Measurements from ENCODE around the gene MIER1. TPM values are rescaled to one million over a fixed set of nuclear protein-coding genes. Genes with fewer than 3 reads are reported as not detected.

MIER1 gene
- total RNA-seq, 1 experiment from 2014 or later = 28.7 TPM

GRCh38 chr1:66917476-66917875 lies 7.3 kb upstream of the MIER1 start:
- Histone ChIP-seq H3K27ac (ENCODE audit: low read depth, low read length) (no peak overlapping the region), H3K9ac (ENCODE audit: low read length) (no peak overlapping the region), H3K4me2 (ENCODE audit: low read length) (no peak overlapping the region), H3K9me3 (ENCODE audit: control insufficient read depth in 1 of 2, insufficient read depth in 1 of 2, low read depth in 1 of 2, low read length in 2 of 2) (no peaks in the 10 kb centered on the region), H4K20me1 (ENCODE audit: insufficient read depth) (no peaks in the 10 kb centered on the region), H3K4me3 (replicated peaks in 1 of 2; ENCODE audit: low read depth in 1 of 2, low read length in 2 of 2) (no peak overlapping the region), H3K4me1 (ENCODE audit: control insufficient read depth in 1 of 2, insufficient read depth in 2 of 2, low read length in 2 of 2) (peaks cover 0 to 3% of the 10 kb centered on the region in 2 experiments; a peak in 1 of 4 replicates), H3K27me3 (ENCODE audit: insufficient read depth, low read length) (no peaks in the 10 kb centered on the region), H2AFZ (ENCODE audit: low read depth, low read length, poor library complexity, severe bottlenecking) (no peak overlapping the region), H3K36me3 (ENCODE audit: control insufficient read depth in 1 of 2, insufficient read depth in 2 of 2, low read length in 2 of 2) (no peaks in the 10 kb centered on the region), H3K9me2 (ENCODE audit: insufficient read depth) (no peaks in the 10 kb centered on the region), H3K79me2 (ENCODE audit: insufficient read depth, low read length) (peaks cover 3% of the 10 kb centered on the region; the same call in 1 of the 2 replicates)
- TF ChIP-seq TCF7L2 (IDR thresholded peaks at IDR 0.05; ENCODE audit: borderline replicate concordance, extremely low read depth, insufficient read depth, insufficient read length) (no peak), ZFX (IDR thresholded peaks at IDR 0.05) (no peak), JUND (IDR thresholded peaks at IDR 0.05) (no peak), EZH2phosphoT487 (IDR thresholded peaks at IDR 0.05; ENCODE audit: borderline replicate concordance) (no peak), ELF1 (IDR thresholded peaks at IDR 0.05; ENCODE audit: borderline replicate concordance, low read depth) (no peak)
- intact Hi-C loops (cut with micrococcal nuclease) = no loop called here
- no peak for ATAC-seq
- ChIA-PET POLR2A (no interaction called here), CTCF (interaction anchor here (0.6 kb wide), 1 partner anchor 53 kb away, joined by 3 read pairs; no protein-coding TSS in a partner anchor), RAD21 (ENCODE audit: low non-redundant PET in 1 of 2, low total read pairs in 2 of 2, uncharacterized antibody in 2 of 2, unreplicated experiment in 2 of 2) (no interaction called here)
- no peak for DNase-seq (ENCODE audit: low read depth, low spot score)
- no TSS peak for BruUV-seq (replicated peaks)

- no peak for ATAC-seq
- TF ChIP-seq SP1 (IDR thresholded peaks at IDR 0.05; ENCODE audit: low read depth) (no peak), CEBPB (IDR thresholded peaks at IDR 0.05; ENCODE audit: low read depth) (no peak), SRF (IDR thresholded peaks at IDR 0.05; ENCODE audit: low read depth) (no peak), EGR1 (IDR thresholded peaks at IDR 0.05; ENCODE audit: low read depth) (no peak), ZNF274 (IDR thresholded peaks at IDR 0.05; ENCODE audit: low read depth, low read length) (no peak), EZH2 (IDR thresholded peaks at IDR 0.05) (no peak), JUND (IDR thresholded peaks at IDR 0.05) (no peak), POLR2A (IDR thresholded peaks at IDR 0.05; ENCODE audit: borderline replicate concordance, extremely low read depth, insufficient read depth, insufficient read length) (no peak), ZFX (IDR thresholded peaks at IDR 0.05) (no peak), SIN3A (IDR thresholded peaks at IDR 0.05; ENCODE audit: low read depth) (no peak), ATF3 (IDR thresholded peaks at IDR 0.05) (no peak)
Observed at GRCh38 chr1:66919063-66919462, 5.7 kb upstream of the MIER1 start.

More at GRCh38 chr1:66919063-66919462, 5.7 kb upstream of the MIER1 start:
- no peaks in the 10 kb centered on the region for H4K20me1 ChIP-seq (ENCODE audit: insufficient read depth)
- H3K27me3 ChIP-seq (ENCODE audit: insufficient read depth, low read length) = no peaks in the 10 kb centered on the region
- CTCF ChIA-PET = no interaction called here
- no peak overlapping the region for H3K4me2 ChIP-seq (ENCODE audit: low read length)
- H3K4me3 ChIP-seq (replicated peaks in 1 of 2; ENCODE audit: low read depth in 1 of 2, low read length in 2 of 2) = no peak overlapping the region
- RAD21 ChIA-PET (ENCODE audit: low non-redundant PET in 1 of 2, low total read pairs in 2 of 2, uncharacterized antibody in 2 of 2, unreplicated experiment in 2 of 2) = no interaction called here
- H3K9ac ChIP-seq (ENCODE audit: low read length) = no peak overlapping the region
- peaks cover 0 to 14% of the 10 kb centered on the region in 2 experiments; a peak in 1 of 4 replicates for H3K4me1 ChIP-seq (ENCODE audit: control insufficient read depth in 1 of 2, insufficient read depth in 2 of 2, low read length in 2 of 2)
- POLR2A ChIA-PET = no interaction called here
- H3K9me2 ChIP-seq (ENCODE audit: insufficient read depth) = no peaks in the 10 kb centered on the region
- H3K79me2 ChIP-seq (ENCODE audit: insufficient read depth, low read length) = peaks cover 18% of the 10 kb centered on the region
- H3K27ac ChIP-seq (ENCODE audit: low read depth, low read length) = no peak overlapping the region
- no peaks in the 10 kb centered on the region for H3K9me3 ChIP-seq (ENCODE audit: control insufficient read depth in 1 of 2, insufficient read depth in 1 of 2, low read depth in 1 of 2, low read length in 2 of 2)
- H2AFZ ChIP-seq (ENCODE audit: low read depth, low read length, poor library complexity, severe bottlenecking) = no peak overlapping the region
- intact Hi-C loops (cut with micrococcal nuclease) = no loop called here
- no peaks in the 10 kb centered on the region for H3K36me3 ChIP-seq (ENCODE audit: control insufficient read depth in 1 of 2, insufficient read depth in 2 of 2, low read length in 2 of 2)
- DNase-seq (ENCODE audit: low read depth, low spot score) = no peak
- BruUV-seq (replicated peaks) = no TSS peak
